Vagina (tissue), 2 donors: ENCODE data around the gene NFS1.

Experiments
- POLR2AphosphoS5 ChIP-seq, 2 donors: sonication (generic); formaldehyde crosslinking; IDR thresholded peaks; one replicate each; pipeline ENCODE4 v1.9.0; 2017; ENCODE audit warnings: antibody characterized with exemption in 2 of 2, mild to moderate bottlenecking in 2 of 2, low read depth in 1 of 2; ENCODE audit not compliant: insufficient read depth in 1 of 2
- TF ChIP-seq, protein P1 (sequence below), 3 experiments: fragments of 450-650 bp in 2 of 3; fragments of 200-600 bp in 1 of 3; sonication (generic) in 1 of 3; IDR thresholded peaks; one replicate each; pipeline ENCODE4 v1.5.1; 2017 to 2019; ENCODE audit warnings: antibody characterized with exemption in 3 of 3, mild to moderate bottlenecking in 2 of 3, moderate library complexity in 2 of 3

GRCh38 chr20:35653893-35654292 lies 45.3 kb downstream of the NFS1 start:
- TF ChIP-seq, protein P1, sequence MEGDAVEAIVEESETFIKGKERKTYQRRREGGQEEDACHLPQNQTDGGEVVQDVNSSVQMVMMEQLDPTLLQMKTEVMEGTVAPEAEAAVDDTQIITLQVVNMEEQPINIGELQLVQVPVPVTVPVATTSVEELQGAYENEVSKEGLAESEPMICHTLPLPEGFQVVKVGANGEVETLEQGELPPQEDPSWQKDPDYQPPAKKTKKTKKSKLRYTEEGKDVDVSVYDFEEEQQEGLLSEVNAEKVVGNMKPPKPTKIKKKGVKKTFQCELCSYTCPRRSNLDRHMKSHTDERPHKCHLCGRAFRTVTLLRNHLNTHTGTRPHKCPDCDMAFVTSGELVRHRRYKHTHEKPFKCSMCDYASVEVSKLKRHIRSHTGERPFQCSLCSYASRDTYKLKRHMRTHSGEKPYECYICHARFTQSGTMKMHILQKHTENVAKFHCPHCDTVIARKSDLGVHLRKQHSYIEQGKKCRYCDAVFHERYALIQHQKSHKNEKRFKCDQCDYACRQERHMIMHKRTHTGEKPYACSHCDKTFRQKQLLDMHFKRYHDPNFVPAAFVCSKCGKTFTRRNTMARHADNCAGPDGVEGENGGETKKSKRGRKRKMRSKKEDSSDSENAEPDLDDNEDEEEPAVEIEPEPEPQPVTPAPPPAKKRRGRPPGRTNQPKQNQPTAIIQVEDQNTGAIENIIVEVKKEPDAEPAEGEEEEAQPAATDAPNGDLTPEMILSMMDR (IDR thresholded peaks at IDR 0.05) = no peak
- no peak for TF ChIP-seq POLR2AphosphoS5 (IDR thresholded peaks at IDR 0.05; ENCODE audit: insufficient read depth in 1 of 2, low read depth in 1 of 2)
